Measurements from ENCODE around the gene KIF13A. TPM values are rescaled to one million over a fixed set of nuclear protein-coding genes. Genes with fewer than 3 reads are reported as not detected.

The KIF13A gene
- total and polyA plus RNA-seq, 9 of the 15 experiments (the other 6 are each of a cell fraction or from before 2014, with no cell fraction given), result 3.6 to 44.3 (median 29.7) TPM

- TF ChIP-seq PRDM10 (IDR thresholded peaks at IDR 0.05; ENCODE audit: partially characterized antibody) (peak; percentile 66), EWSR1 (IDR thresholded peaks at IDR 0.05; ENCODE audit: borderline replicate concordance, low read depth, partially characterized antibody) (no peak), XRCC5 (IDR thresholded peaks at IDR 0.05; ENCODE audit: low read depth, low read length) (no peak), GTF2B (IDR thresholded peaks at IDR 0.05; ENCODE audit: extremely low read depth, insufficient read length) (no peak), ZNF184 (CRISPR knock-in tag; IDR thresholded peaks at IDR 0.05) (no peak), BACH1 (tag; IDR thresholded peaks at IDR 0.05) (peak; percentile 100), POLR2A (conservative IDR thresholded peaks at IDR 0.05) (peak; percentile 60), ZSCAN29 (IDR thresholded peaks at IDR 0.05) (no peak), NEUROD1 (IDR thresholded peaks at IDR 0.05; ENCODE audit: borderline replicate concordance, low read depth, low read length, partially characterized antibody) (peak; percentile 85), ETV5 (CRISPR knock-in tag; IDR thresholded peaks at IDR 0.05; ENCODE audit: low read depth) (peak; percentile 71; the same call in 1 of the 2 replicates), WHSC1 (IDR thresholded peaks at IDR 0.05; ENCODE audit: low read length) (no peak), PHB2 (IDR thresholded peaks at IDR 0.05; ENCODE audit: low read depth) (0 out of 2 replicates have a peak, but pooled peaks have one; percentile 33), ZNF583 (CRISPR knock-in tag; IDR thresholded peaks at IDR 0.05) (peak; percentile 87), BMI1 (IDR thresholded peaks at IDR 0.05; ENCODE audit: low read length) (no peak), STAT6 (CRISPR knock-in tag; IDR thresholded peaks at IDR 0.05) (no peak), GATAD2B (IDR thresholded peaks at IDR 0.05; ENCODE audit: borderline replicate concordance) (peak; percentile 52; the same call in 1 of the 2 replicates), ZNF586 (CRISPR knock-in tag; conservative IDR thresholded peaks at IDR 0.05) (no peak), ZNF668 (CRISPR knock-in tag; IDR thresholded peaks at IDR 0.05) (peak; percentile 89), MEF2D (tag; conservative IDR thresholded peaks at IDR 0.05; ENCODE audit: low read depth) (peak; percentile 92), BHLHE40 (IDR thresholded peaks at IDR 0.05; ENCODE audit: low read length) (peak; percentile 49; the same call in 1 of the 2 replicates), PYGO2 (tag; IDR thresholded peaks at IDR 0.05) (no peak; the same call in 1 of the 2 replicates), ZNF384 (IDR thresholded peaks at IDR 0.05; ENCODE audit: low read depth, low read length) (peak; percentile 76), SP1 (CRISPR knock-in tag; IDR thresholded peaks at IDR 0.05) (0 out of 2 replicates have a peak, but pooled peaks have one; percentile 45), SNIP1 (IDR thresholded peaks at IDR 0.05; ENCODE audit: low read depth) (no peak)
Measured at GRCh38 chr6:17907406-17908229, 79.8 kb downstream of the KIF13A start (continued).
